Skeletal muscle satellite cell (primary cell): ENCODE data around the gene PSMD9.
"Not testable (repeated sequence)": the region's sequence is repeated elsewhere in the genome, so short reads cannot be mapped to it uniquely, and the experiment has no call there.

Experiments
- H3K27me3 ChIP-seq: 2 replicates; pipeline ENCODE4 v1.7.0; 2013; ENCODE audit warnings: low read length; ENCODE audit not compliant: control insufficient read depth, insufficient read depth
- H3K36me3 ChIP-seq: 2 replicates; pipeline ENCODE4 v1.7.0; 2013; ENCODE audit warnings: mild to moderate bottlenecking, control low read depth, low read length; ENCODE audit not compliant: insufficient read depth
- H3K4me1 ChIP-seq: 2 replicates; pipeline ENCODE4 v1.7.0; 2013; ENCODE audit warnings: low read length; ENCODE audit not compliant: control insufficient read depth, insufficient read depth
- H3K4me2 ChIP-seq: 2 replicates; pipeline ENCODE4 v1.7.0; 2013; ENCODE audit warnings: mild to moderate bottlenecking, low read length
- H3K4me3 ChIP-seq: 2 replicates; pipeline ENCODE4 v1.7.0; 2013; ENCODE audit warnings: low read length
- H3K9ac ChIP-seq: 2 replicates; pipeline ENCODE4 v1.7.0; 2013; ENCODE audit warnings: mild to moderate bottlenecking, low read depth, low read length, moderate library complexity
- H3K9me3 ChIP-seq: replicated peaks from 2 replicates; pipeline ENCODE4 v1.7.0; 2013; ENCODE audit warnings: mild to moderate bottlenecking, control low read depth, low read length

Gene PSMD9

DNA sequence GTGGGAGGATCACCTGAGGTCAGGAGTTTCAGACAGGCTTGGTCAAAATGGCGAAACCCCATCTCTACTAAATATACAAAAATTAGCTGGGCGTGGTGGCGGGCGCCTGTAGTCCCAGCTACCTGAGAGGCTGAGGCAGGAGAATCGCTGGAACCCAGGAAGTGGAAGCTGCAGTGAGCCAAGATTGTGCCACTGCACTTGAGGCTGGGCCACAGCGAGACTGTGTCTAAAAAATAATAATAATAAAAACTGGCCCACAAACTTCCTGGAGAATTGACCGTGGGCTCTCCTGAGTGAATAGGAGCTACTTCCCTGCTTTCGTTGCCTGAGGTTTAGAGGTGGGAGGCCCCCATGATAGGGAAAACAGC, 12.5 kb upstream of the PSMD9 start:
- H3K4me2 ChIP-seq, H3K9ac ChIP-seq, H3K4me3 ChIP-seq, H3K27me3 ChIP-seq, H3K9me3 ChIP-seq, H3K36me3 ChIP-seq: not testable (repeated sequence)
- peaks cover 11% of the 10 kb centered on the region for H3K4me1 ChIP-seq

DNA sequence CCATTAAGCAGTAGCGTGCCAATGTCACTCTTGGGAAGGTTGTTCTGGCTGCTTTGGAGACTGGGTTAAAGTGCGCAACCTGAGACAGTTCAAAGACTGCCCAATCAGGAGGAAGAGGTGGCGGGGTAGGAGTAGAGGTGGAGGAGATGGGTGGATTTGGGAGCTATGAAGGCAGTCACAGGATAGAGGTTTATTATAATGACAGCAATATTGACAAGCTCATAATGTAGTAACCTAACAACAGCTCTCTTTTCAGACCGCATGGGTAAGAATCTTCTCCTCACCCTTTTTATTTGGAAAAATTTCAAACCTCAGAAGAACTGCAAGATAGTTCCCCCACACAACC, 5.3 kb upstream of the PSMD9 start:
- Histone ChIP-seq H3K4me2 (no peak overlapping the region), H3K9ac (no peak overlapping the region), H3K4me1 (peaks cover 5% of the 10 kb centered on the region), H3K27me3 (no peaks in the 10 kb centered on the region), H3K9me3 (no peaks in the 10 kb centered on the region), H3K4me3 (no peak overlapping the region), H3K36me3 (no peaks in the 10 kb centered on the region)

DNA sequence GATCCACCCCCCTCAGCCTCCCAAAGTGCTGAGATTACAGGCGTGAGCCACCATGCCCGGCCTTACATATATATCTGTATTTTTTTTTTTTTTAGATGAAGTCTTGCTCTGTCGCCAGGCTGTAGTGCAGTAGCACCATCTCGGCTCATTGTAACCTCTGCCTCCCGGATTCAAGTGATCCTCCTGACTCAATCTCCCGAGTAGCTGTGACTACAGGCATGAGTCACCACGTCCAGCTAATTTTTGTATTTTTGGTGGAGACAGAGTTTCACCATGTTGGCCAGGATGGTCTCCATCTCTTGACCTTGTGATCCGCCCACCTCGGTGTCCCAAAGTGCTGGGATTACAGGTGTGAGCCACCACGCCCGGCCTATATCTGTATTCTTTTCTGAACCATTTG, 3.5 kb upstream of the PSMD9 start:
- H3K27me3 ChIP-seq, H3K9ac ChIP-seq, H3K4me2 ChIP-seq: not testable (repeated sequence)

DNA sequence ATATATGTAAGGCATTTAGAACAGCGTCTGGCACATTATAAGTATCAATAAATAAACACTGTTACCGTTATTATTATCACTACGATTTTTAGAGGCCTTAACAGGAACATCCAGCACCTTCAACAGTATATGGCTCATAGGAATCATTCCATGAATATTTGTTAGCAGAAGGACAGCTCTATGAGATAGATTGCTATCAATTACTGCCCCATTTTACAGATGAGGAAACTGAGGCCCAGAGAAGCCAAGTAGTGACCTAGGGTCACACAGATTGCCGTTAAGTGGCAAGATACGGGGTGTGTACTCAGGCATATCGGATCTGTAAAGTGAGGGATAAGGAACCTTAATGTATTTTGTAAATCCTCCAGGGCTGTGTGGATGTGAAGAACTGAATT, 510 bp upstream of the PSMD9 start:
- Histone ChIP-seq H3K4me2 (peak overlapping the region; percentile 100), H3K4me1 (peaks cover 16% of the 10 kb centered on the region), H3K9ac (peak overlapping the region; percentile 97), H3K36me3 (peaks cover 8% of the 10 kb centered on the region), H3K4me3 (peak overlapping the region; percentile 92), H3K27me3 (no peaks in the 10 kb centered on the region), H3K9me3 (no peaks in the 10 kb centered on the region)

More for the DNA sequence above, 3.5 kb upstream of the PSMD9 start:
- H3K4me1 ChIP-seq, result peaks cover 12% of the 10 kb centered on the region
- not testable (repeated sequence) for H3K9me3 ChIP-seq, H3K36me3 ChIP-seq, H3K4me3 ChIP-seq

DNA sequence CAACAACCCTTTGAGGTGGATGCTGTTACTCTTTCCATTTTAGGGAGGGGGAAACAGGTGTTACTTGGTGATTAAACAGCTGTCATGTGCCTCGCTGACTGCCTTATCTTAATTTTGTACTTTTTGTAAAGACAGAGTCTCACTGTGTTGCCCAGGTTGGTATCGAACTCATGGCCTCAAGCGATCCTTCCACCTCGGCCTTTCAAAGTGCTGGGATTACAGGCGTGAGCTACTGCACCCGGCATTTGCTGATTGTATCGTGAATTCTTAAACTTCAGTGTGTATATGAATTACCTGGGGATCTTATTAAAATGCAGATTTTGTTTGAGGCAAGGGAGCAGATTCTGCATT, 659 bp downstream of the PSMD9 start:
- Histone ChIP-seq H3K27me3 (no peaks in the 10 kb centered on the region), H3K36me3 (peaks cover 8% of the 10 kb centered on the region), H3K9me3 (no peaks in the 10 kb centered on the region), H3K4me3 (peak overlapping the region; percentile 92), H3K4me2 (peak overlapping the region; percentile 100), H3K4me1 (peaks cover 27% of the 10 kb centered on the region), H3K9ac (peak overlapping the region; percentile 97)

DNA sequence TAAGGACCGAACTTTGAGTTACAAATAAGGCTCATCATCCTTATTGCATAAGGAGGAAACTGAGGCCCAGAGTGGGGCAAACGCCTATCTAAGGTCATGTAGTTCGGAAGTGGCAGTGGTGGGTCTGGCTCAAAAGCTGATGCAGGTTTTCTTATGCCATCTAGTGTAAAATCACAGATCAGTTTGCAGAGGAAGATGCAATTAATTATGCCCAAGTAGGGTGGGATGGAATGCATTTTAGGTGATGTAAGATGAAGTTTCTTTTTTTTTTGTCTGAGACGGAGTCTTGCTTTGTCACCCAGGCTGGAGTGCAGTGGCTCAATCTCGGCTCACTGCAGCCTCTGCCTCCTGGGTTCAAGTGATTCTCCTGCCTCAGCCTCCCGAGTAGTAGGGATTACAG, 1.1 kb downstream of the PSMD9 start:
- H3K9me3 ChIP-seq, H3K27me3 ChIP-seq: not testable (repeated sequence)
- Histone ChIP-seq H3K4me1 (peaks cover 31% of the 10 kb centered on the region), H3K36me3 (peaks cover 12% of the 10 kb centered on the region), H3K9ac (peak overlapping the region; percentile 97), H3K4me2 (peak overlapping the region; percentile 100), H3K4me3 (peak overlapping the region; percentile 92)

DNA sequence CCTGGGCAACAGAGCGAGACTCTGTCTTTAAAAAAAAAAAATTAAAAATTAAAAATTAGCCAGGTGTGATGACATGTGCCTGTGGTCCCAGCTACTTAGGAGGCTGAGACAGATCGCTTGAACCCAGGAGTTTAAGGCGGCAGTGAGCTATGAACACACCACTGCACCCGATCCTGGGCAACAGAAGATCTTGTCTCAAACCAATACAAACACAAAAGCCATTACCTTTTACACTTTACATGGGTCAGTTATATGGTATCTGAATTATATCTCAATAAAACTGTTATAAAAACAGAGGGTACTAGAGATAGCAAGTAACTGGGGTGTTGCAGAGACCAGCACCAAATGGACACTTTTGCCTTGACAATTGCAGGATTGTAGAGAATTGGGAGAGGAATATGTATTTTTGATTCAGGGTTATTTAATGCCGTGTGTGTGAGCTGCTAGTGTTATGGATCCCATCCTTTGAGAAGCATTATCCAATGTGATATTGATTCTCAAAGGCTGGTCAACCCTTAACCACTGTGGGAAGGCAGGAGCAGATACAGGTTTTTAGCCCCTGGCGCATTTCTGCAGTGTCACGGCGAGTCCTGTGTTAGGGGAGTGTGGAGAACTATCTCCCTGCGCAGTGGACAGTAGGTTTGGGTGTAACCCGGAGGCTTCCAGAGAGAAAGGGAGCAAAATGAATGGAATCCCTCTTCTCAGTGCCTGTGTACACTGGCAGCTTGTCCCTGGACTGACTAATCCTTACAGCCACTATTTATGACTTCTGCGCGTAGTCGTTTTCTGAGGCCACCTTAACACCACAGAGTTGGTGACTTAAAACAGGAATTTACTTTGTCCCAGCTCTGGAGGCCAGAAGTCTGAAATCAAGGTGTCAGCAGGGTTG, 4.3 kb downstream of the PSMD9 start:
- Histone ChIP-seq H3K9me3 (no peaks in the 10 kb centered on the region), H3K4me2 (no peak overlapping the region), H3K9ac (no peak overlapping the region), H3K4me3 (no peak overlapping the region), H3K27me3 (no peaks in the 10 kb centered on the region), H3K4me1 (peaks cover 30% of the 10 kb centered on the region), H3K36me3 (peaks cover 33% of the 10 kb centered on the region)

DNA sequence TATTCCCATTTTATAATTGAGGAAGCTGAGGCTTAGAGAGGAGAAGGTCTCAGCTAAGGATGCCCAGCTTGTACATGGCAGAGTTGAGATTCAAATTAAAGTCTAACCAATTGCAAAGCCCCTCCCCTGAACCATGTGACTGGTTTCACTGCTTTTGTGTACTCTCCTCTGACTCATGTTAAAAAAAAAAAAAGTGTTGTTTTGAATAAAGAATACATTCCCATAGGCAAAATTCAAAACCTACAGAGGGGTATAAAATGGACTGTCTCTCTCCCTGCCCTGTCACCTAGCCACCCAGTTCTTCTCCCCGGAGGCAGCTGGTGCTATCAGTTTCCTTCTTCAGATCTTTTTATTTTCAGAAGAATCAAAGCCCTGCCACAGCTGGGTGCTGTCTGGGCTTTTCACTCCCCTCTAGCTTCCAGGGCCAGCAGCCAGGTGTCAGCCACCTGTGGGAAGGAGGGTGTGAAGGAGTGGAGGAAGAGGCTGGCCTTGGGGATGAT, 5.4 kb downstream of the PSMD9 start:
- Histone ChIP-seq H3K9ac (peak overlapping the region; percentile 45), H3K27me3 (no peaks in the 10 kb centered on the region), H3K4me1 (peaks cover 27% of the 10 kb centered on the region), H3K4me3 (no peak overlapping the region), H3K4me2 (peak overlapping the region; percentile 51), H3K9me3 (no peaks in the 10 kb centered on the region), H3K36me3 (peaks cover 38% of the 10 kb centered on the region)

DNA sequence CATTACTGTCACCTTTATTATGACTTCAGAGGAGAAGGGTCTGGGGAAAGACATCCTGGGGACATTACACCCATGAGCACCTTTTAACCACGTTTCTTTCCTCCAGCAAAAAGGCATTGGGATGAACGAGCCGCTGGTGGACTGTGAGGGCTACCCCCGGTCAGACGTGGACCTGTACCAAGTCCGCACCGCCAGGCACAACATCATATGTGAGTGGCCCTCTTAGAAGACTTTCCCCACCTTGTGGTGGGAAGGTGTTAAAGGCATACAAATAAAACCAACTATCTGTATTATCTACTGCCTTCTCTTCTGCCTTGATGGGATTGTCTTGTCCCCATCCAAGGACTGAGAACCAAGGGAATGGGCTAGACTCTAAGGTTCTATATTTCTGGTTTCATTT, 6.0 kb downstream of the PSMD9 start:
- peak overlapping the region; percentile 51 for H3K4me2 ChIP-seq
- no peaks in the 10 kb centered on the region for H3K9me3 ChIP-seq

DNA sequence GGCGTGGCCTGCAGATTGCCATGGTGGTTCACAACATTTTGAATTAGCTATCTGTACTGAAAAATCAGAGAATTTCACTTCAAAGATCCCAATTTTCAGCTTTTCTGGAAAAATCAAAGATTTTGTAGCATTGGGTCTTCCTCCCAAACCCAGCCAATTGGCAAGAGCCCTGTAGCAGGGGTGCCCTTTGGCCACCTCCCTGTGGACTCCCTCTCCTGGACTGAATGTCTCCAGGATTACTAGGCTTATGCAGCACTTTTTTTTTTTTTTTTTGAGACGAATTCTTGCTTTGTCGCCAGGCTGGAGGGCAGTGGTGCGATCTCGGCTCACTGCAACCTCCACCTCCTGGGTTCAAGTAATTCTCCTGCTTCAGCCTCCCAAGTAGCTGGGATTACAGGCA, 9.7 kb downstream of the PSMD9 start:
- Histone ChIP-seq H3K27me3 (no peaks in the 10 kb centered on the region), H3K36me3 (peaks cover 66% of the 10 kb centered on the region), H3K4me1 (peaks cover 14% of the 10 kb centered on the region), H3K4me2 (no peak overlapping the region), H3K9me3 (no peaks in the 10 kb centered on the region), H3K9ac (no peak overlapping the region), H3K4me3 (no peak overlapping the region)

More for the DNA sequence above, 6.0 kb downstream of the PSMD9 start:
- Histone ChIP-seq H3K27me3 (no peaks in the 10 kb centered on the region), H3K36me3 (peaks cover 44% of the 10 kb centered on the region), H3K4me3 (no peak overlapping the region), H3K9ac (no peak overlapping the region), H3K4me1 (peaks cover 25% of the 10 kb centered on the region)

DNA sequence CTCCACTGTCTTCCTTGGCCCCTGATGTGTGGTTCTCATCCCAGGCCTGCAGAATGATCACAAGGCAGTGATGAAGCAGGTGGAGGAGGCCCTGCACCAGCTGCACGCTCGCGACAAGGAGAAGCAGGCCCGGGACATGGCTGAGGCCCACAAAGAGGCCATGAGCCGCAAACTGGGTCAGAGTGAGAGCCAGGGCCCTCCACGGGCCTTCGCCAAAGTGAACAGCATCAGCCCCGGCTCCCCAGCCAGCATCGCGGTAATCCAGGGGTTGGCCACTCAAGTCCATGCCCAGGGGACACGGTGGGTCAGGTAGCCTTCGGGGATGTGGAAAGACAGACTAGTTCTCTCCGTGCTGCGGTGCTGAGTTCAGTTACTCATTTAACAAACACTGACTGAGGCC, 11.0 kb downstream of the PSMD9 start:
- H3K4me3 ChIP-seq, result no peak overlapping the region
- H3K4me2 ChIP-seq, result no peak overlapping the region
- H3K4me1 ChIP-seq, result peaks cover 2% of the 10 kb centered on the region
- H3K9ac ChIP-seq, result no peak overlapping the region
- peaks cover 71% of the 10 kb centered on the region for H3K36me3 ChIP-seq
- no peaks in the 10 kb centered on the region for H3K27me3 ChIP-seq
- H3K9me3 ChIP-seq, result no peaks in the 10 kb centered on the region

DNA sequence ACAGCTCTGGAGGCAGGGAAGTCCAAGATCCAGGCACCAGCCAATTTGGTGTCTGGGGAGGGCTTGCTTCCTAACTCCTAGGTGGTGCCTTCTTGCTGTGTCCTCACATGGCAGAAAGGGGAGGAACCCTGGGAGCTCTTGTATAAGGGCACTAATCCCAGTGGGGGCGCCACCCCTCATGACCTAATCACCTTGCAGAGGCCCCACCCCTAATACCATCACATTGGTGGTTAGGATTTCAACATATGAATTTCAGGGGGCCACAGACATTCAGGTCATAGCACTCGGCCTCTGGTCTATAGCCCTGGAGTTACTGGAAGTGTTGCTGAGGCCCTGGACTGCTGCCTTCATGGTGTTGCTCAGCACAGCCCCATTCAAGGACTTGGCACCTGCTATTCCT, 14.6 kb downstream of the PSMD9 start:
- Histone ChIP-seq H3K27me3 (no peaks in the 10 kb centered on the region), H3K36me3 (peaks cover 64% of the 10 kb centered on the region), H3K9ac (no peak overlapping the region), H3K4me3 (no peak overlapping the region), H3K9me3 (no peaks in the 10 kb centered on the region), H3K4me1 (no peaks in the 10 kb centered on the region), H3K4me2 (no peak overlapping the region)
